GM10248 (cell line): ENCODE measurements around the gene CNKSR2.

Experiments used
- CTCF ChIA-PET: fragments of 300-600 bp; sonication (Branson Sonifier 250); formaldehyde crosslinking; extraction: SDS; loops from one replicate; lab custom pipeline; 2021; ENCODE audit warnings: antibody characterized with exemption; lab: Yijun Ruan, JAX
- POLR2A ChIA-PET: fragments of 350-650 bp; sonication (Branson Sonifier 250); formaldehyde crosslinking; extraction: SDS; loops from one replicate; lab custom pipeline; 2020; ENCODE audit warnings: antibody characterized with exemption; lab: Yijun Ruan, JAX
- DNase-seq: peaks from one replicate; pipeline ENCODE4 v3.0.0; 2012; ENCODE audit errors: extremely low spot score
- TF ChIP-seq, protein P1 (sequence below): IDR thresholded peaks from 2 replicates; pipeline ENCODE4 v1.5.1; 2012; ENCODE audit warnings: mild to moderate bottlenecking, low read depth; ENCODE audit errors: extremely low read depth, missing control alignments, control extremely low read depth

CNKSR2 gene

DNA sequence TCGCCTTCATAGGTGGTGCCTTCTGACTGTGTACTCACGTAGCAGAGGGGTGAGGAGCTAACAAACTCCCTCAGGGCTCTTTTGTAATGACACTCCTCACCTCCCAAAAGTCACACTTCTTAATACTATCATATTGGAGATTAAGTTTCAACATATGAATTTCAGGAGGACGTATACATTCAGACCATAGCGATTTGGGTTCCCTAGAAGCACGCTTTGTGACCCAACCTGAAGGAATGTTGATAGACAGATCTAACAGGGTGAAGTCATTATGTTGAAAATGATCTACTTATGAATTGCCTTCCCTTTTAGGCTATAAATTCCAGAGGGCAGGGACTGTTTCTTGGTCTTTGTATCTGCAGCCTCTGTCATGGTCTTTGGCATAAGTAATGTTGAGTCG, 287.1 kb downstream of the CNKSR2 start:
- CTCF ChIA-PET, result no interaction called here
- DNase-seq, result no peak
- TF ChIP-seq, protein P1, sequence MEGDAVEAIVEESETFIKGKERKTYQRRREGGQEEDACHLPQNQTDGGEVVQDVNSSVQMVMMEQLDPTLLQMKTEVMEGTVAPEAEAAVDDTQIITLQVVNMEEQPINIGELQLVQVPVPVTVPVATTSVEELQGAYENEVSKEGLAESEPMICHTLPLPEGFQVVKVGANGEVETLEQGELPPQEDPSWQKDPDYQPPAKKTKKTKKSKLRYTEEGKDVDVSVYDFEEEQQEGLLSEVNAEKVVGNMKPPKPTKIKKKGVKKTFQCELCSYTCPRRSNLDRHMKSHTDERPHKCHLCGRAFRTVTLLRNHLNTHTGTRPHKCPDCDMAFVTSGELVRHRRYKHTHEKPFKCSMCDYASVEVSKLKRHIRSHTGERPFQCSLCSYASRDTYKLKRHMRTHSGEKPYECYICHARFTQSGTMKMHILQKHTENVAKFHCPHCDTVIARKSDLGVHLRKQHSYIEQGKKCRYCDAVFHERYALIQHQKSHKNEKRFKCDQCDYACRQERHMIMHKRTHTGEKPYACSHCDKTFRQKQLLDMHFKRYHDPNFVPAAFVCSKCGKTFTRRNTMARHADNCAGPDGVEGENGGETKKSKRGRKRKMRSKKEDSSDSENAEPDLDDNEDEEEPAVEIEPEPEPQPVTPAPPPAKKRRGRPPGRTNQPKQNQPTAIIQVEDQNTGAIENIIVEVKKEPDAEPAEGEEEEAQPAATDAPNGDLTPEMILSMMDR, result no peak
- POLR2A ChIA-PET, result no interaction called here

DNA sequence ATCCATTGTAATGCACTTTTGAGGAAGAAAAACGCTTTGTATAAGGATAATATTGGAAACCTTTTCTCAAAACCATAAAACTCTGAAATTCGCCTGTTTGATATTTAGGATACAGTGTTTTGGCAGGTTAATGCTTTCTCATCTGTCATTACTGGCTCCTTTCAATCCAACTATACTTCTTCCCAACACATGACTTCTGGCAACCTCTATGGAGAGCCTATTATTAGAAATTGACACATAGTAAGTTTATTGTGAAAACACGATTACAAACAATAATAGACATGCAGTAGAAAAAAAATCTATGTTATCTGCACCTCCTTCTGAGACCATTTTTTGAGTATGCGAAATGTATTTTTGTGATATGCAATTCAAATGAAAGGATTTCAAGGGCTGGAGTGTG, 288.5 kb downstream of the CNKSR2 start:
- DNase-seq, result no peak
- CTCF ChIA-PET, result no interaction called here
- TF ChIP-seq, protein P1, result no peak
- POLR2A ChIA-PET, result no interaction called here

DNA sequence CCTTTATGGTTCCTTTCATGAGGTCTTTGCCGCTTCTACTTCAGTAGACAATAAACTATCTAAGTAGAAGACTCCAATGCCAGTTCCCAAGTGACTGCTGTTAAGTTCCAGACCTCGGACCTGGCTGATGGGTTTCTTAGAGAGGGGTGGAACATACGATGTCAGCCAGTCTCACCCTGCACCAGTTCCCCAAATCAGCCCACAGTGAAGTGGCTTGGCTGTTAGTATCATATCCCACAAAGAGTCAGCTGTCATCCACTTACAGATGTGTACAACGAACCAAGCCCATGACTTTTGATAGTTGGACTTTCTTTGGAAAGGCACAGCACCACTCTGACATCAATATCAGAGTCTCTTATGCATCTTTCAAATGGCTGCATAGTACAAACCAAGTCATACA, 292.0 kb downstream of the CNKSR2 start:
- TF ChIP-seq, protein P1, result no peak

DNA sequence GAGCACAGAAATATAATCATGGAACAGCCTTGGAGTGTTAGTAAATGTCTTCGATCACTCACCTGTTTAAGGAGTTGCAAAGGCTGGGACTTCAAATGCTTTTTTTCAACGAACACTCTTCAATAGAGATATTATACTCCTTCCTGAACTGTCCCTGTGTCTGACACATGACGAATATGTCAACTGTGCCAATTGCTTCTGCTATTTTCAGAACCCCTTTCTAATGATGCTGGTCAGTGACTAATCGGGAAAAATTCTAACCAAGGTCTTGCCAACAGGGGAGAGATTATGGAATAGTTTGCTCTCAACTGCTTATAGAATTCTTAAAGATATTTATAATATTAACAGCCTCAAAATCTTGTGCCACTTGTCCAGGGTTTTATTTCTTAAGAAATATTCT, 292.5 kb downstream of the CNKSR2 start:
- TF ChIP-seq, protein P1, result no peak
- CTCF ChIA-PET, result no interaction called here
- POLR2A ChIA-PET, result no interaction called here
- DNase-seq, result no peak

More for the DNA sequence above, 292.0 kb downstream of the CNKSR2 start:
- POLR2A ChIA-PET, result no interaction called here
- CTCF ChIA-PET, result no interaction called here
- DNase-seq, result no peak

DNA sequence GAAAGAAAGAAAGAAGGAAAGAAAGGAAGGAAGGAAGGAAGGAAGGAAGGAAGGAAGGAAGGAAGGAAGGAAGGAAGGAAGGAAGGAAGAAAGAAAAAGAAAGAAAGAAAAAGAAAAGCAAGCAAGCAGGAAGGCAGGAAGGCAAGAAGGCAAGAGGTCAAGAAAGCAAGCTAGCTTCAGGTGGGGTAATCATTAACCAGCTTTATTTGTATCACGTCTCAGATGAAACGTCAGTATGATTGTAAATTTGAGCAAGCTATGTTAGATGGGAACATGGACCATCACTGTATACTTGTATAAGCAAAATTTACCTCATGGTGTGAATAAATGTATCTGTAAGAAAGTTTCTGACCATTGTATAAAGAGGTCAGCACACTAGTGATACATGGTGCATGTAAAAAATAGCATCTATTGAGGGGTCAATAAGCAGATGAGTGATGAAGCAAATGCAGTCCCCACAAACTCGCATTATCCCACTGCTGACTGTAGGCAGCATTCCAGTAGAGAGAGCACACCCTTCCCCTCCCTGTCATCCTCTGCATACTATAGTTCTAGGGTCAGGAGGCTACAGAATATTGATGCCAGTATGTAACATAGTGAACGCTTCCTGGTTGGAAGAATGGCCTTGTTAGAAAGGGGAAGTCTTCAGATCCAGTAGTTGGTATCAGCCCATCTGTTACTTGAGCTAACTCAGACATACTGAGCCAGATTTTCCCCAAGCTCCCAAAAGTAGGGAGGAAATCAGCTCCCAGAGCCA, 300.4 kb downstream of the CNKSR2 start:
- TF ChIP-seq, protein P1, result no peak
- POLR2A ChIA-PET, result no interaction called here
- CTCF ChIA-PET, result interaction anchor here (1.2 kb wide), 1 partner anchor 33 kb away, joined by 4 read pairs; no protein-coding TSS in a partner anchor
- no peak for DNase-seq

DNA sequence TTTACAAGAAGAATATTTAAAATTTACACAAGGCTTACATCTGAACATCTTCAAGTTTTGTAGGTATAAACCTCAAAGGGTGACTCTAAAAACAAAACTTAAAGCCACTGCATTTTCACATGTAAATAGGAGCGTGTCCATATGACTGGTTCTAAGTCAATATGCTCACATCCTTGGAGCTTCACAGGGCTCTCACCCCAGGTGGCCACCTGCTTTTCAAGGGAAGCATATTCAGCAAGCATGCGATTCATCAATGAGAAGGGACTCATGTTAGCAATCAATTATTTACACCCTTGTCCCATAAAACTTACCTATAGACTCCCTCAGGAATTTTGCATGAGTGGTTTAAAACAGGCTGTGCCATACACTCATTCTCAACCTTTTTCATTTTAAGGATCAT, 301.7 kb downstream of the CNKSR2 start:
- ChIA-PET POLR2A (no interaction called here), CTCF (no interaction called here)
- DNase-seq, result no peak
- TF ChIP-seq, protein P1, result no peak
